GM19372 (cell line): ENCODE data around the gene THOC5.
"Not testable (repeated sequence)": the region's sequence is repeated elsewhere in the genome, so short reads cannot be mapped to it uniquely, and the experiment has no call there.

Experiments
- ATAC-seq: cut with Tn5 transposase; IDR thresholded peaks from one replicate; pipeline ENCODE4 v1.9.1; 2021; ENCODE audit warnings: mild to moderate bottlenecking, low read depth, moderate library complexity; ENCODE audit not compliant: unreplicated experiment

Gene THOC5

DNA sequence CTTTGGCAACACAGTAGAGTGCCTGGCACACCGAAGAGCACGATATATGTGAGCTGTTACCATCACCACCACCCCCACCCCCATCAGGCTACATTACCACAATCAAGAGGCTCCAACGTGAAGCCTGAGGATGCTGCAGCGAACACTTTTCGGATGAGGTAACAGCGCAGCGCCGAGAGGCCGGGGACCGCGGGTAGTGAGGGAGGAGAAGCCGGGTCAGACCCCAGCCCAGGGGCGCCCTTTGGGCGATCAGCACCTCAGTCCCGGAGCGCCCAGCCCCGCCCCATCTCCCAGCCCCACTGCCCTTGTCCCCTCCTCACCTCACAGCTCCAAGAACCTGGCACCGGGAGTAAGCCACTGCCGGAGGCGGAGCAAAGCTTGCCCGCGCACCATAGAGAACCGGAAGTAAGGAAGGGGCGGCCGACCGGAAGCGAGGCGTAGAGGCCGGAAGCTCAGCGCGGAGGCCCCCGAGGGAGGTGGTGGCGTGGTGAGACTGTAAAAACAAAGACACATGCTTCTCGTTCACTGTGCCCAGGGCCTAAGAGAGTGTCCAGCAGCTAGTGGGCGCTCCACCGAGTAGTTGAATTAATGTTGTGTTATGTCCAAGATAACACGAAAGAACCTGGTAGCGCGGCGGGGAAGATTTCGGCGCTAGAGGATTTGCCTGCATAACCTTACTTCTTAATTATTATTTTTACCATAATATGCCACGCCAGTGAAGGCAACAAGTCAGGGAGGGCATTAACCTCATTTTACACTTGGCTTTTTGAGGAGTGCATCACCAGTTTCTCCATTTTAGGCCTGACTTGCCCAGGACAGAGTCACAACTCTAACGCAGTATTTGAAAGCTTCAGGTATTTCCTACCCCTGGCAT, at the start of gene THOC5:
TSS of gene THOC5 (minus strand) at position 407 of the 874 bp plus-strand sequence. CDS start 4,610 bp downstream, outside the sequence.
- peak; percentile 100 for ATAC-seq

DNA sequence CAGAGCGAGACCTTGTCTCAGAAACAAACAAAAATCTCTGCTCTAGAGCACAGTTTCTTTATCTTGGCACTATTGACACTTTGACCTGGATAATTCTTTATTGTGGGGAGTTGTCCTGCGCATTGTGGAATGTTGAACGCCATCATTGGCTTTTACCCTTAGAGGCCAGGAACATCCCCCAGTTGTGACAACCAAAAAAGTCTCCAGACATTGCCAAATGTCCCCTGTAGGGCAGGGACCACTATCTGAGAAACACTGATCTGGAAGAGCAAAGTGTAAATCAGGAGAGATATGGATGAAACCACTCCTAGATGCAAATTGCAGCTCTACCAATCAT, 45.1 kb upstream of the THOC5 start:
- ATAC-seq: no peak

DNA sequence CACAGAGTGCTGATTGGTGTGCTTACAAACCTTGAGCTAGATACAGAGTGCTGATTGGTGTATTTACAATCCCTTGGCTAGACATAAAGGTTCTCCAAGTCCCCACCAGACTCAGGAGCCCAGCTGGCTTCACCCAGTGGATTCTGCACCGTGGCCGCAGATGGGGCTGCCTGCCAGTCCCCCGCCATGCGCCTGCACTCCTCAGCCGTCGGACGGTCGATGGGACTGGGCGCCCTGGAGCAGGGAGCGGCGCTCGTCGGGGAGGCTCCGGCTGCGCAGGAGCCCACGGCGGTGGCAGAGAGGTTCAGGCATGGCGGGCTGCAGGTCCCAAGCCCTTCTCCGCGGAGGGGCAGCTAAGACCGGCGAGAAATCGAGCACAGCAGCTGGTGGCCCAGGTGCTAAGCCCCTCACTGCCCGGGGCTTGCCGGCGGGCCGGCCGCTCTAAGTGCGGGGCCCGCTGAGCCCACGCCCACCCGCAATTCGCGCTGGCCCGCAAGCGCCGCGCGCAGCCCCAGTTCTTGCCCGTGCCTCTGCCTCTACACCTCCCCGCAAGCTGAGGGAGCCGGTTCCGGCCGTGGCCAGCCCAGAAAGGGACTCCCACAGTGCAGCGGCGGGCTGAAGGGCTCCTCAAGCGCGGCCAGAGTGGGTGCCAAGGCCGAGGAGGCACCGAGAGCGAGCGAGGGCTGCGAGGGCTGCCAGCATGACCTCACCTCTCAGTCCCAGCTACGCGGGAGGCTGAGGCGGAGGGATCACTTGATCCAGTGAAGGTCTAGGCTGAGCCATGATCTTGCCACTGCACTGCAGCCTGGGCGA, 44.5 kb upstream of the THOC5 start:
- ATAC-seq: not testable (repeated sequence)

DNA sequence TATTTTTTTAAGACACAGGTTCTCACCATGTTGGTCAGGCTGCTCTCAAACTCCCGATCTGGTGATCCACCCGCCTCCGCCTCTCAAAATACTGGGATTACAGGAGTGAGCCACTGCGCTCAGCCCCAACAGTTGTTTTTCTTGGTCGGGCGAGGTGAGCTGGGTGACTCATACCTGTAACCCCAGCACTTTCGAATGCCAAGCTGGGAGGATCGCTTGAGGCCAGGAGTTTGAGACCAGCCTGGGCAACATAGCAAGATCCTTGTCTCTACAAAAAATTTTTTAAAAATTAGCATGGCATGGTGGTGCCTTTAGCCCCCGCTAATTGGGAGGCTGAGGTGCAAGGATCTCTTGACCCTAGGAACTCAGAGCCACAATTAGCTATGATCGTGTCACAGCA, 42.9 kb upstream of the THOC5 start:
- no peak for ATAC-seq

DNA sequence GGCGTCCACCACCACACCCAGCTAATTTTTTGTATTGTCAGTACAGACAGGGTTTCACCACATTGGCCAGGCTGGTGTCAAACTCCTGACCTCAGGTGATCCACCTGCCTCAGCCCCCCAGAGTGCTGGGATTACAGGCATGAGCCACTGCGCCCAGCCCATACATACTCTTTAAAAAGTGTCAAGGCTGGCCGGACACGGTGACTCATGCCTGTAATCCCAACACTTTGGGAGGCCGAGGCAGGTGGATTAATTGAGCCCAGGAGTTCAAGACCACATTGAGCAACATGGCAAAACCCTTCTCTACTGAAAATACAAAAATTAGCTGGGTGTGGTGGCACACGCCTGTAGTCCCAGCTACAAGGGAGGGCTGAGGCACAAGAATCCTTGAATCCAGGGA, 40.9 kb upstream of the THOC5 start:
- not testable (repeated sequence) for ATAC-seq

DNA sequence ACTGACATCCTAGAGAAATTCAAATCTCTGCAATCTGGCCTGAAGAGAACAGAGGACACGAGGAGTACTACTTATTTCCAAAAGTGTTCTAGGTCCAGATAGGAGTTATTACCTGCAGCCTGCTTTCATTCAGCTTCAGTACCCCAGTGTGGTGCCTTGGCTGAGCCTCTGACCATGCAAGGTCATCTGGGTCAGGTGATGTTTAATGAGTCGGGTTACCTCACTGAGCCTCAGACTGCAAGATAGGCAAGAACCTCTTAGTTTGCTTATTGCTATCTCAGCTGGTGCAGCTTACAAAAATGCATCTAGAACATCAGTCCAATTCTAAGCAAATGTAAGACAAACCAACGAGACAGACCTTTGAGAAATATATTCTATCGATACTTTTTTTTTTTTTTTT, 40.4 kb upstream of the THOC5 start:
- ATAC-seq: no peak

DNA sequence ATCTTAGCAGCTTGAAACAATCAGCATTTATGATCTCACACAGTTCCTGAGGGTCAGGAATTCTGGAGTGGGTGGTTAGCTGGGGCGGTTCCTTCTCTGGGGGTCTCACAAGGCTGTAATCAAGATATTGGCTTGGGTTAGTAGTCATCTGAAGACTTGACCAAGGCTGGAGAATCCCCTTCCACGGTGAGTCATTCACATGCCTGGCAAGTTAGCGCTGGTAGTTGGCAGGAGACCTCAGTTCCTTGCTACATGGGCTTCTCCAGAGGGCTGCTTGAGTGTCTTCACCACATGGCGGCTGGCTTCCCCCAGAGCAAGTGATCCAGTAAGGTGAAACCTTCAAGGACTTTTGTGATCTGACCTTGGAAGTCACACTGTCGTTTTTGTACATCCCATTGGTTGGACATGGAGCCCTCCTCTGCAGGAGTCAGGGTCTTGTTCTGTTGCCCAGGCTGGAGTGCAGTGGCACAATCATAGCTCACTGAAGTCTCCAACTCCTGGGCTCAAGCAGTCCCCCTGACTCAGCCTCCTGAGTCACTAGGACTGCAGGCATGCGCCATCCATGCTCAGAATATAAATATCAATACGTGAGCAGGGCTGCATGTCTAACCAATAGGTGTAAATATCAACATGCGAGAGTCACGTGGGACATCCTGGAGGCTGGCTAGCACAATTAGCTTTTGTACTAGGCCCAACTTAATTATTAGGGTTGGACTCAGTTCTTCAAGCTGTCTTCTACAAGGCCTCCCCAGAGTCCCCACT, 34.6 kb upstream of the THOC5 start:
- no peak for ATAC-seq

DNA sequence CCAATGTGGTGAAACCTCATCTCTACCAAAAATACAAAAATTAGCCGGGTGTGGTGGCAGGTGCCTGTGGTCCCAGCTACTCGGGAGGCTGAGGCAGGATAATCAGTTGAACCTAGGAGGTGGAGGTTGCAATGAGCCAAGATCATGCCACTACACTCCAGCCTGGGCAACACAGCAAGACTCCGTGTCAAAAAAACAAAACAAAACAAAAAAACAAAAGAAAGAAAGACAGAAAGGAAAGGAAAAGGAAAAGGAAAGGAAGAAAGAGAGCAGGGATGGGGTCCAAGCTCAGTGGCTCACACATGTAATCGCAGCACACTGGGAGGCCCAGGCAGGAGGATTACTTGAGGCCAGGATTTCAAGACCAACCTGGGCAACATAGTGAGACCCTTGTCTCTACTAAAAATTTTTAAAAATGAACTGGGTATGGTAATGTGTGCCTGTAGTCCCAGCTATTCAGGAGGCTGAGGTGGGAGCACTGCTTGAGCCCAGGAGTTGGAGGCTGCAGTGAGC, 32.7 kb upstream of the THOC5 start:
- ATAC-seq: not testable (repeated sequence)

DNA sequence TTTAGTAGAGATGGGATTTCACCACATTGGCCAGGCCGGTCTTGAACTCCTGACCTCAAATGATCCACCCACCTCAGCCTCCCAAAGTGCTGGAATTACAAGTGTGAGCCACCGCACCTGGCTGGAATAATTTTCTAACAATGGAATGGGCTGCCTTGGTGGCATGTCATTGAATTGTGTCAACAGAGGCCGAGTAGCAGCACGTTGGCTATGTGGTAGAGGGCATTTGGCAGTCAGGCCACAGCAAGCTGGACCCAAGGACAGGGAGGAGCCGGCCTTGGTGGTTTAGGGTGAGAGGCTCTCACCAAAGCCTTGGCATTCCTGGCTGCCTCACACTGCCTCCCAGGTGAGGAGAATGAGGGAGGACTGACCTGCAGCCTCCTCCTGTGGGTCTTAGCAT, 31.4 kb upstream of the THOC5 start:
- ATAC-seq: no peak

DNA sequence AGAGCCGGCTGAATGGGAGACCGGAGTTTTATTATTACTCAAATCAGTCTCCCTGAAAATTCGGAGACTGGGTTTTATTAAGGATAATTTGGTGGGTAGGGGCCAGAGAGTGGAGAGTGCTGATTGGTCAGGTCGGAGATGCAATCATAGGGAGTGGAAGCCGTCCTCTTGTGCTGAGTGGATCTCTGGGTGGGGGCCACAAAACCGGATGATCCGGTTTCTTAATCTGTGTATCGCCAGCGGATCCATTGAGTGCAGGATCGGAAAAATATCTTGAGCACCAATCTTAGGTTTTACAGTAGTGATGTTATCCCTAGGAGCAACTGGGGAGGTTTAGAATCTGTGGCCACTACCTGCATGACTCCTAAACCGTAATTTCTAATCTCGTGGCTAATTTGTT, 28.2 kb upstream of the THOC5 start:
- no peak for ATAC-seq

DNA sequence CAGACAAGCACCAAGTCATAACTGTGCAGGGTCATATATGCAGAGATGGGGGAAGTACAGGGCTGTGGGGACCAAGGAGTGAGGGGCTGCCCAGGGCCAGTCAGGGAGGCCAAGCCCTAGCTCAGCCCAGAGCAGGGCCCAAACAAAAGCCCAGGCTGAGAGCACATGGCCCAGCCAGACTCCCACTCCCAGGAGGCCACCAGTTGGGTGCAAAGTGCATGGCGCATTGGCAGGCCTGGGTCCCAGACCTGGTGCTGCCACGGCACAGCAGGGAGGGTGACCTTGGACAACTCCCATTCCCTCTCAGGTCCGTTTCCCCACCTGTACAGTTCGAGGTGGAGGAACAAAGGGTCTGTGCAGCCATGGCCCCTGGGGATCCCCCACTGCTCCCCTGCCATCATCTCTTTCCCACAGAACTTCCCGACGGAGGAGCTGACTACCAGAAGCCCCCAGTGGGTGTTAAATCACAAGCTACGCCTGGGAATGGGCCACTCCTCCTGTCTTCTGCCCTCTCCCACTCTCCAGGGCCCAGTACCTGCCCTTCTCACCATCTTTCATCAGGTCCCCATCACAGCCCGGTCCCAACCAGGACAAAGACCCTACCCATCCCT, 26.7 kb upstream of the THOC5 start:
- peak; percentile 9 for ATAC-seq

DNA sequence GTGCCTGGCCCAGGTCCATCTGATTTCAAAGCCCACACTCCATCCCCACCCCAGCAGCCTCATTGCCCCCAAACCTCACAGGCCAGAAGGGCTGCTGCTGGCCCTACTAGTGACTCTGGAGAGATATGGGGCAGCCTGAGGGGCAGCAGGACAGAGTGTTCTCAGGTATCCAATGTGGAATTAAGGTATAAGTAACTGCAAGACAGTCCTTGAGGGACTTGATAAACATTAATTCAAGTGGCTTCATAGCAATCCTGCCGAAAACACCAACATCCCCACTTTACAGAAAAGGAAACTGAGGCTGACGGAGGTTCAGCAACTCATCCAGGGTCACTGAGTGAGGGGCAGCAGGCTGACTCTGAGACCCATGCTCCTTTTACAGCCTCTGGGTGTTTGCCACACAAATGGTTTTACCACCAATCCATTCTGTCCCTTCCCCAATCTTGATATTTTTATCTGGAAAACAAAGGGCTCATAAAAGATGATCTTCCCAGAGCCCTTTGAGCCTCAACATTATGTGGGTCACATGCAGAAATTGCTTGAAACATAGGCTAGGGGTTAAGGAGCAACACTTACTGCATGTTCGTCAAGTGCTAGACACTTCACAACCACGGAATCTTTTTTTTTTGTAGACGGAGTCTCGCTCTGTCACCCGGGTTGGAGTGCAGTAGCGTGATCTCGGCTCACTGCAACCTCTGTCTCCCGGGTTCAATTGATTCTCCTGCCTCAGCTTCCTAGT, 25.1 kb upstream of the THOC5 start:
- ATAC-seq: no peak

DNA sequence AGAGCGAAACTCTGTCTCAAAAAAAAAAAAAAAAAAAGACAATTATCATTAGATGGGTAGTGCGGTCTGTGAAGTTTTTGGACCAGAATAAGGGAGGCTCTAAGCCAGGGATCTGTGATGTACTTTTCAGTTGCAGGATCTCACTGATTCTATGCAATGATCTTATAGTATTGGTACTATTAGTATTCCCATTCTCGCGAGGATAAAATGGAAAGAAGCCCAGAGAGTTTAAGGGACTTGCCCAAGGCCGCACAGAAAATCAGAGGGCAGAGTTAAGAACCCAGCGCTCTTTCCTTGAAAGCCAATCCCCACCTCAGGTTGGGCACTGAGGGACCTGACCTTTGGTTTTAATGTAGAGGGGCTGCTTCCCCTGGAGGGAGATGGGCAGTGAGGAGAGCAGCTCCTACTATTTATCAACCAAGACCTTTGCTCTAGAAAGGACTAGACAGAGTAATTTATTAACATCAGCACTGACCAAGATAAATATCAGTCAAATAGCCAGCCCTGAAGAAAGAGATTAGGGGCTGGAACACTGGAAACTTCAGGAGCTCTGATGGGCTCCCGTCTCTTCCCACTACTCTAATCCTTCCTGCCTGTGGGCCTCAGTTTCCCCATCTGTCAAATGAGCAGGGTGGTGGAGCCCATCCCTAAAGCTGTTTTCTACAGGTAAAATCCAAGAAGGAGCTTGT, 21.3 kb upstream of the THOC5 start:
- ATAC-seq: no peak

DNA sequence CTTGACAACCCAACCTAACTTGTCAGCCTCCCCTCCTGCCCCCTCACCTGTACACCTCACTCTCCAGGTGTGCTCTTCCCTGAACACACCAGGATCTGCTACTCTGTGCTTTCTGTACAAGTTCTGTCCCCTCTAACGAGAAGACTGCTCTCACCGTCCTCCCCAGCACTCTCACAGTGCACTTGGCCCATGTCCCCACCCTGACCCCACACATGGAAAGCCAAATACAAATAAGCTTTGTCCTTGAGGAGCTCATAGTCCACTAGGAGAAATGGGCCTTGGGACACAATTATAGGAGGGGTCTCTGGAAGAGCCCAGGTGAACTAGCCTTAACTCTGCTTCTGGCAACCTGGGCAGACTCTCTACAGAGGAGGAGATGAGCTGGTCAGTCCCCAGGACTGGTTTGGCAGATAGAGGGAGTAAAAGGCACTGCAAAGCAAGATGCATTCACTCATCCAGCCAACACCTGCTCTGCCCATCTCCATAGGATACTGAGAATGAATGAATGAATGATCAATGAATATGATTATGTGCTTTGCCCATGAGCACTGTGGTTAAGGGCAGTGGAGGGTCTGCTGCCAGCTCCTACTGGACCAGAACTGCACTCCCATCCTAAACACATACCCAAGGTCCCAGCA, 17.5 kb upstream of the THOC5 start:
- ATAC-seq: no peak

DNA sequence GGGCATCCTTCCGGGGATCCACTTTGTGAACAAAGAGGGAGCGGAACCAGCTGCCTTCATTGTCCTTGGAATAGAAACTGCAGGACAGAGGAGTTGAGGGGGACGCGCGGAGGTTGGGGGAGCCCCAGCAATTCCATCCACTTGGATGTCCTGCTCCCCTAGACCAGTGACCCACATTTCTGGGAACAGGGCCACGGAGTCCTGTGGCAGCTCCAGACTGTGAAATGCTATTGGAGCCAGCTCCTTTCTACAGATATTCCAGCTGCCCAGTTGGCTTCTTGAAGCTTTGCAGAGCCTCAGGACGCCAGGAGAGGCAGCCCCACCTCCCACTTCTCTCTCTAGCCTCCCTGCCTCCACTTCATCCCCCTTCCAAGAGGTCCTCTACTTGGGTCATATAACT, 16.9 kb upstream of the THOC5 start:
- no peak for ATAC-seq

DNA sequence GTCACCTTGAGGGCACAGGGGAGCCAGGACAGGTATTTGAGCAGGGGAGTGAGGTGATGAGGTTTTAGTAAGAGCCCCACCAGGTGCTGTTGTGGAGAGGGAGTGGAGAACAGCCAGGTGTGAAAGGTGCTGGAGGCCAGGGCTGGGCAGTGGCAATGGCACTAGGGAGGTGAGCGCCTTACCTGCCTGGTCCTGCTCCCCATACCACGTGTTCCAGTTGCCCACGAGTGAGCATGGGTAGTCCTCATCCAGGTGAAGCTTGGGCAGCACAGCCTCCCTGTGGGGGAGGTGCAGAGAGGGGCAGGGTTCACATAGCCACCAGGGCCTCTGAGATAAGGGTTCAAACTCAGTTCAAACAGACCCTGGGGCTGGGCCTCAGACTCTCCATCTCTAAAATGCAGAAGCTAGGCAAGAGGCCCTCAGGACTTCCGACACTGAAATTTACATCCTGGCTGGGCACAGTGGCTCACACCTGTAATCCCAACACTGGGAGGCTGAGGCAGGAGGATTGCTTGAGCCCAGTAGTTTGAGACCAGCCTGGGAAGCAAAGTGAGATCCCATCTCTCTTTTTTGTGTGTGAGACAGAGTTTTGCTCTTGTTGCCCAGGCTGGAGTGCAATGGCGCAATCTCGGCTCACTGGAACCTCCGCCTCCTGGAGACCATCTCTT, 15.6 kb upstream of the THOC5 start:
- no peak for ATAC-seq

DNA sequence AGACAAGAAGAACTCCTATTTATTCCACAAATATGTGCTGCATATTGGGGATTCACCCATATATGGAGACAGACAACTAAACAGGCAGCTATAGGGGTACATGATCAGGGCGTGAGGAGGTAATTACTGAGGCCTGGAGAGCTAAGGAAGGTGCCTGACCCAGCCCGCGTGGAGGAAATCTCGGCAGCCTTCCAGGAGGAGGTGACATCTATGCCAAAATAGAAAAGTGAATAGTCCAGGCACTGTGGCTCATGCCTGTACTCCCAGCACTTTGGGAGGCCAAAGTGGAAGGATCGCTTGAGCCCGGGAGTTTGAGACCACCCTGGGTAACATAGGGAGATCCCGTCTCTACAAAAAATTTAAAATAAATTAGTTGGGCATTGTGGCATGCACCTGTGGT, 13.8 kb upstream of the THOC5 start:
- no peak for ATAC-seq

DNA sequence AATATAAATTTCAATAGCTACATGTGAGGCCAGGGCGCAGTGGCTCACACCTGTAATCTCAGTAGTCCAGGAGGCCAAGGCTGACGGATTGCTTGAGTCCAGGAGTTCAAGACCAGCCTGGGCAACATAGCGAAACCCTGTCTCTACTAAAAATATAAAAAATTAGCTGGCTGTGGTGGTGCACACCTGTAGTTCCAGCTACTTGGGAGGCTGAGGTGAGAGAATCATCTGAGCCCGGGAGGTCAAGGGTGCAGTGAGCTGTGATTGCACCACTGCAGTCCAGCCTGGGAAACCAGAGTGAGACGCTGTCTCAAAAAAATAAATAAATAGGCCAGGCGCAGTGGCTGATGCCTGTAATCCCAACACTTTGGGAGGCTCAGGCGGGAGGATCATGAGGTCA, 13.0 kb upstream of the THOC5 start:
- not testable (repeated sequence) for ATAC-seq
